Neural crest cell (in vitro differentiated cells): ENCODE data around the gene SYCE1. TPM values are rescaled to one million over a fixed set of nuclear protein-coding genes. Genes with fewer than 3 reads are reported as not detected.

Source experiments
- DNase-seq: peaks from one replicate; pipeline ENCODE4 v3.0.0; 2021; ENCODE audit warnings: low read depth, mixed read lengths, low spot score
- H3K27ac Mint-ChIP-seq: one replicate; pipeline ENCODE4 v1.8.0; 2021; ENCODE audit warnings: mild to moderate bottlenecking, mixed read lengths; ENCODE audit not compliant: unreplicated experiment
- H3K27me3 Mint-ChIP-seq: 2 replicates; pipeline ENCODE4 v1.8.0; 2021; ENCODE audit warnings: low read depth, mild to moderate bottlenecking, mixed read lengths
- H3K36me3 Mint-ChIP-seq: 2 replicates; pipeline ENCODE4 v1.8.0; 2021; ENCODE audit warnings: low read depth, mild to moderate bottlenecking, mixed read lengths
- H3K4me1 Mint-ChIP-seq: 2 replicates; pipeline ENCODE4 v1.8.0; 2021; ENCODE audit warnings: mixed read lengths
- H3K4me3 Mint-ChIP-seq: one replicate; pipeline ENCODE4 v1.8.0; 2021; ENCODE audit warnings: mild to moderate bottlenecking, mixed read lengths
- H3K9me3 Mint-ChIP-seq: 2 replicates; pipeline ENCODE4 v1.8.0; 2021; ENCODE audit warnings: mixed read lengths
- CTCF ChIP-seq: fragments of 200-600 bp; sonication (generic); conservative IDR thresholded peaks from 2 replicates; pipeline ENCODE4 v1.5.0; 2021; ENCODE audit warnings: antibody characterized with exemption, mild to moderate bottlenecking
- total RNA-seq: library from RNA; stranded (reverse); gene quantifications from 2 replicates; pipeline ENCODE4 v1.2.1, GENCODE V29; 2021

Gene SYCE1
- total RNA-seq, 1 donor from 2014 or later: not detected

- Mint-ChIP-seq H3K27me3 (peaks cover 19% of the 10 kb centered on the region), H3K36me3 (no peaks in the 10 kb centered on the region), H3K4me1 (no peaks in the 10 kb centered on the region), H3K27ac (no peak overlapping the region), H3K4me3 (no peak overlapping the region), H3K9me3 (peaks cover 14% of the 10 kb centered on the region)
- DNase-seq: no peak
- TF ChIP-seq CTCF: no peak
These were observed 54.0 kb downstream of the SYCE1 start for GRCh38 chr10:133511408-133511807.

- Mint-ChIP-seq H3K9me3 (peaks cover 14% of the 10 kb centered on the region), H3K27me3 (peaks cover 19% of the 10 kb centered on the region), H3K4me3 (no peak overlapping the region), H3K36me3 (no peaks in the 10 kb centered on the region), H3K27ac (no peak overlapping the region), H3K4me1 (no peaks in the 10 kb centered on the region)
- no peak for DNase-seq
- TF ChIP-seq CTCF: no peak
These were observed 55.7 kb downstream of the SYCE1 start for GRCh38 chr10:133509700-133510099.

Other genes with a start within 250 kb of the SYCE1 start
- gene CALY, start 228.7 kb downstream of the SYCE1 start, total RNA-seq: 0.82 and 0.89 TPM in 2 replicates
- not detected in 2 replicates for gene PRAP1, start 218.2 kb downstream of the SYCE1 start, total RNA-seq
- gene FUOM, start 207.6 kb downstream of the SYCE1 start, total RNA-seq: 18.1 and 18.3 TPM in 2 replicates
- gene ECHS1, start 192.2 kb downstream of the SYCE1 start, total RNA-seq: 98.1 and 103 TPM in 2 replicates
- gene PAOX, start 186.3 kb downstream of the SYCE1 start, total RNA-seq: 8.8 and 9.7 TPM in 2 replicates
- gene MTG1, start 171.4 kb downstream of the SYCE1 start, total RNA-seq: 104 and 105 TPM in 2 replicates
- 0.37 and 0.48 TPM in 2 replicates for gene SPRN, start 141.0 kb downstream of the SYCE1 start, total RNA-seq
- 1.4 and 1.6 TPM in 2 replicates for gene SCART1, start 111.6 kb downstream of the SYCE1 start, total RNA-seq
- gene CYP2E1, start 38.2 kb downstream of the SYCE1 start, total RNA-seq: 0.48 and 0.49 TPM in 2 replicates
- gene FRG2B, start 61.2 kb upstream of the SYCE1 start, total RNA-seq: not detected in 2 replicates